ENCODE measurements around the gene FAS.
A peak's percentile ranks its signal among the peaks of the same experiment; 100 is the strongest.

Gene FAS

GRCh38 chr10:88962336-88962735 is 28.3 kb upstream of the FAS start:
- Mint-ChIP-seq H3K9me3 (no peaks in the 10 kb centered on the region), H3K27ac (no peak overlapping the region), H3K27me3 (no peaks in the 10 kb centered on the region), H3K4me1 (peaks cover 25% of the 10 kb centered on the region), H3K4me3 (no peak overlapping the region)
- DNase-seq (no peak), ATAC-seq (peak; percentile 42)

- H3K4me3 Mint-ChIP-seq, result no peak overlapping the region
- H3K27me3 Mint-ChIP-seq, result no peaks in the 10 kb centered on the region
- H3K4me1 Mint-ChIP-seq, result peaks cover 25% of the 10 kb centered on the region
- ATAC-seq (no peak), DNase-seq (no peak)
- H3K27ac Mint-ChIP-seq, result no peak overlapping the region
- H3K9me3 Mint-ChIP-seq, result no peaks in the 10 kb centered on the region
Observed at GRCh38 chr10:88963318-88963717, 27.3 kb upstream of the FAS start.

GRCh38 chr10:88964360-88964759 is 26.2 kb upstream of the FAS start:
- no peak for DNase-seq
- no peak for ATAC-seq
- Mint-ChIP-seq H3K4me1 (peaks cover 25% of the 10 kb centered on the region), H3K27me3 (no peaks in the 10 kb centered on the region), H3K4me3 (no peak overlapping the region), H3K27ac (no peak overlapping the region), H3K9me3 (no peaks in the 10 kb centered on the region)

- H3K9me3 Mint-ChIP-seq, result no peaks in the 10 kb centered on the region
- H3K27ac Mint-ChIP-seq, result no peak overlapping the region
- no peak overlapping the region for H3K4me3 Mint-ChIP-seq
- no peak for ATAC-seq
- H3K27me3 Mint-ChIP-seq, result no peaks in the 10 kb centered on the region
- DNase-seq, result no peak
- peaks cover 25% of the 10 kb centered on the region for H3K4me1 Mint-ChIP-seq
Observed at GRCh38 chr10:88964869-88965415, 25.7 kb upstream of the FAS start.

- Mint-ChIP-seq H3K4me1 (peaks cover 12% of the 10 kb centered on the region), H3K9me3 (no peaks in the 10 kb centered on the region), H3K27ac (no peak overlapping the region), H3K27me3 (no peaks in the 10 kb centered on the region), H3K4me3 (no peak overlapping the region)
- no peak for DNase-seq
- no peak for ATAC-seq
Observed at GRCh38 chr10:88966797-88967196, 23.8 kb upstream of the FAS start.

- H3K27me3 Mint-ChIP-seq, result no peaks in the 10 kb centered on the region
- ATAC-seq (no peak), DNase-seq (no peak)
- no peaks in the 10 kb centered on the region for H3K9me3 Mint-ChIP-seq
- no peak overlapping the region for H3K4me3 Mint-ChIP-seq
- no peak overlapping the region for H3K27ac Mint-ChIP-seq
- no peaks in the 10 kb centered on the region for H3K4me1 Mint-ChIP-seq
Observed at GRCh38 chr10:88968391-88968790, 22.2 kb upstream of the FAS start.

- no peak overlapping the region for H3K4me3 Mint-ChIP-seq
- no peak overlapping the region for H3K27ac Mint-ChIP-seq
- no peaks in the 10 kb centered on the region for H3K27me3 Mint-ChIP-seq
- no peaks in the 10 kb centered on the region for H3K9me3 Mint-ChIP-seq
- peaks cover 13% of the 10 kb centered on the region for H3K4me1 Mint-ChIP-seq
- ATAC-seq (no peak), DNase-seq (no peak)
Observed at GRCh38 chr10:88971221-88972061, 19.2 kb upstream of the FAS start.

GRCh38 chr10:88974012-88974411 is 16.6 kb upstream of the FAS start:
- Mint-ChIP-seq H3K9me3 (no peaks in the 10 kb centered on the region), H3K27me3 (no peaks in the 10 kb centered on the region), H3K4me3 (no peak overlapping the region), H3K4me1 (peaks cover 15% of the 10 kb centered on the region), H3K27ac (no peak overlapping the region)
- no peak for ATAC-seq
- DNase-seq, result no peak

- peaks cover 19% of the 10 kb centered on the region for H3K4me1 Mint-ChIP-seq
- peak overlapping the region; percentile 91 to 95 for H3K4me3 Mint-ChIP-seq
- H3K27ac Mint-ChIP-seq, result peak overlapping the region; percentile 71 to 96
- no peak for DNase-seq
- H3K9me3 Mint-ChIP-seq, result no peaks in the 10 kb centered on the region
- ATAC-seq, result no peak
- H3K27me3 Mint-ChIP-seq, result no peaks in the 10 kb centered on the region
Observed at GRCh38 chr10:88974446-88975376, 15.9 kb upstream of the FAS start.

- H3K9me3 Mint-ChIP-seq, result no peaks in the 10 kb centered on the region
- peak overlapping the region in 1 of 2 donors; percentile 71 for H3K27ac Mint-ChIP-seq
- no peak for ATAC-seq
- no peak for DNase-seq
- H3K4me1 Mint-ChIP-seq, result peaks cover 19% of the 10 kb centered on the region
- H3K4me3 Mint-ChIP-seq, result peak overlapping the region; percentile 91 to 95
- no peaks in the 10 kb centered on the region for H3K27me3 Mint-ChIP-seq
Observed at GRCh38 chr10:88975377-88975720, 15.2 kb upstream of the FAS start.

- Mint-ChIP-seq H3K4me1 (peaks cover 19% of the 10 kb centered on the region), H3K4me3 (no peak overlapping the region), H3K27me3 (no peaks in the 10 kb centered on the region), H3K9me3 (no peaks in the 10 kb centered on the region), H3K27ac (no peak overlapping the region)
- no peak for ATAC-seq
- DNase-seq, result no peak
Observed at GRCh38 chr10:88978463-88978862, 12.1 kb upstream of the FAS start.

- Mint-ChIP-seq H3K9me3 (no peaks in the 10 kb centered on the region), H3K27ac (no peak overlapping the region), H3K4me1 (peaks cover 25% of the 10 kb centered on the region), H3K4me3 (no peak overlapping the region), H3K27me3 (no peaks in the 10 kb centered on the region)
- DNase-seq, result no peak
- ATAC-seq, result no peak
Observed at GRCh38 chr10:88979153-88979562, 11.4 kb upstream of the FAS start.

- no peaks in the 10 kb centered on the region for H3K27me3 Mint-ChIP-seq
- no peak for DNase-seq
- no peak overlapping the region for H3K4me3 Mint-ChIP-seq
- ATAC-seq, result no peak
- no peaks in the 10 kb centered on the region for H3K9me3 Mint-ChIP-seq
- no peak overlapping the region for H3K27ac Mint-ChIP-seq
- H3K4me1 Mint-ChIP-seq, result peaks cover 28% of the 10 kb centered on the region
Observed at GRCh38 chr10:88979603-88980002, 11.0 kb upstream of the FAS start.

- Mint-ChIP-seq H3K4me3 (no peak overlapping the region), H3K27ac (no peak overlapping the region), H3K4me1 (peaks cover 24% of the 10 kb centered on the region), H3K27me3 (no peaks in the 10 kb centered on the region), H3K9me3 (no peaks in the 10 kb centered on the region)
- DNase-seq (no peak), ATAC-seq (no peak)
Observed at GRCh38 chr10:88980247-88980646, 10.4 kb upstream of the FAS start.

GRCh38 chr10:88980800-88981199 is 9.8 kb upstream of the FAS start:
- ATAC-seq (no peak), DNase-seq (no peak)
- H3K9me3 Mint-ChIP-seq, result no peaks in the 10 kb centered on the region
- peaks cover 19% of the 10 kb centered on the region for H3K4me1 Mint-ChIP-seq
- no peak overlapping the region for H3K27ac Mint-ChIP-seq
- H3K27me3 Mint-ChIP-seq, result no peaks in the 10 kb centered on the region
- no peak overlapping the region for H3K4me3 Mint-ChIP-seq

- H3K9me3 Mint-ChIP-seq, result peaks cover 3 to 4% of the 10 kb centered on the region in 2 donors
- peaks cover 22% of the 10 kb centered on the region for H3K4me1 Mint-ChIP-seq
- no peak overlapping the region for H3K27ac Mint-ChIP-seq
- ATAC-seq (no peak), DNase-seq (no peak)
- no peaks in the 10 kb centered on the region for H3K27me3 Mint-ChIP-seq
- no peak overlapping the region for H3K4me3 Mint-ChIP-seq
Observed at GRCh38 chr10:88981435-88981834, 9.2 kb upstream of the FAS start.
